ENCODE measurements around the gene TMEM59L. TPM values are rescaled to one million over a fixed set of nuclear protein-coding genes. Genes with fewer than 3 reads are reported as not detected.

TMEM59L gene
- total and polyA plus RNA-seq, 2 of the 13 experiments (the other 11 are each of a cell fraction or from before 2014, with no cell fraction given): 0.97 to 5.5 TPM

DNA sequence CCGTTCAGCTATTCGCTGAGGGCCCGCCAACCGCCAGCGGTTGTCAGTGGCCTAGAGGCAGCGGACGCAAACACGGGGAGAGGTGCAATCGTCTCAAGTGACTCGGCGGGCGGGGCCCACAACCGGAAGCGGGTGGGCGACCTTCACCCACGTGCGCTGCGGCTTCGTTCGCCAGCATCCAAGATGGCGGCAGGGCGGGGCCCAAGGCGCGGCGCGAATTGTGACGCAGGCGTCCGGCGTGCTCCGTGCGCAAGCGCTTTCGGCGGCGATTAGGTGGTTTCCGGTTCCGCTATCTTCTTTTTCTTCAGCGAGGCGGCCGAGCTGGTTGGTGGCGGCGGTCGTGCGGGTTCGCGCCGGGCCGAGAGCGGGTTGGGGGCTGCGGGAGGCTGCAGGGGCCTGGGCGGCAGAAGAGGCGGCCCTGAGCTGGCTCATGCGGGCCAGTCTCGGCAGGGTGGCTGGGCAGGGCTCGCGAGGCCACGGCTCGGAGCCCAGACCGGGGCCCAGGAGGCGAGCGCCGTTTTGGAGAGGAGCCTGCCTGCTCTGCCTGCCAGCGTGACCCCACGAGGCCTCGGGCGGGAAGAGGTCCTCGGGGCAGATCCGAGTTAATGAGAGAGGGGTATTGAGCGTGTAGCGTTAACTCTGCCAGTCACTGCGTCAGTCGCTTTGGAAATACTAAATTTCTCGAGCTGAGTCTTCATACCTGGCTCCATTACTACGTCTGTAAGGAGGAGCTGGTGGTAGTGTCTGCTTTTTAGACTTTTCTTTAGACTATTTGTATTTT lies 40.9 kb upstream of the TMEM59L start, which contains the start of gene UBA52 (continued):
- no peak; the same call in 1 of the 2 replicates for TF ChIP-seq KDM4B (CRISPR knock-in tag; IDR thresholded peaks at IDR 0.05)
- TF ChIP-seq NAIF1 (CRISPR knock-in tag; IDR thresholded peaks at IDR 0.05; ENCODE audit: borderline replicate concordance): no peak
- no peak for TF ChIP-seq ZEB1 (IDR thresholded peaks at IDR 0.05; ENCODE audit: insufficient replicate concordance, low read depth)
- TF ChIP-seq NCOA2 (CRISPR knock-in tag; IDR thresholded peaks at IDR 0.05): peak; percentile 68; the same call in 1 of the 2 replicates
- TF ChIP-seq ZNF121 (CRISPR knock-in tag; IDR thresholded peaks at IDR 0.05): 0 out of 2 replicates have a peak, but pooled peaks have one; percentile 43
- TF ChIP-seq TBX3 (IDR thresholded peaks at IDR 0.05; ENCODE audit: borderline replicate concordance): no peak
- TF ChIP-seq ONECUT2 (CRISPR knock-in tag; IDR thresholded peaks at IDR 0.05): no peak
- 0 out of 2 replicates have a peak, but pooled peaks have one; percentile 61 for TF ChIP-seq ZIK1 (CRISPR knock-in tag; IDR thresholded peaks at IDR 0.05; ENCODE audit: borderline replicate concordance, low read depth)
- TF ChIP-seq, protein P1, sequence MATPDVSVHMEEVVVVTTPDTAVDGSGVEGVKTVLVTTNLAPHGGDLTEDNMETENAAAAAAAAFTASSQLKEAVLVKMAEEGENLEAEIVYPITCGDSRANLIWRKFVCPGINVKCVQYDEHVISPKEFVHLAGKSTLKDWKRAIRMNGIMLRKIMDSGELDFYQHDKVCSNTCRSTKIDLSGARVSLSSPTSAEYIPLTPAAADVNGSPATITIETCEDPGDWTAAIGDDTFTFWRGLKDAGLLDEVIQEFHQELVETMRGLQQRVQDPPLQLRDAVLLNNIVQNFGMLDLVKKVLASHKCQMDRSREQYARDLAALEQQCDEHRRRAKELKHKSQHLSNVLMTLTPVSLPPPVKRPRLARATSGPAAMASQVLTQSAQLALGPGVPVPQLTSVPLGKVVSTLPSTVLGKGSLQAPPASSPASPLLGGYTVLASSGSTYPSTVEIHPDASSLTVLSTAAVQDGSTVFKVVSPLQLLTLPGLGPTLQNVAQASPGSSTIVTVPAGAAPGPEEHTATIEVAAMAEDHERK (CRISPR knock-in tag; IDR thresholded peaks at IDR 0.05; ENCODE audit: low read depth): peak; percentile 93
- no peak for TF ChIP-seq FOXM1 (CRISPR knock-in tag; IDR thresholded peaks at IDR 0.05)
- TF ChIP-seq ZNF570 (CRISPR knock-in tag; IDR thresholded peaks at IDR 0.05; ENCODE audit: borderline replicate concordance): no peak
- TF ChIP-seq KDM2A (CRISPR knock-in tag; IDR thresholded peaks at IDR 0.05; ENCODE audit: borderline replicate concordance, low read depth): peak; percentile 99
- TF ChIP-seq, protein P2, sequence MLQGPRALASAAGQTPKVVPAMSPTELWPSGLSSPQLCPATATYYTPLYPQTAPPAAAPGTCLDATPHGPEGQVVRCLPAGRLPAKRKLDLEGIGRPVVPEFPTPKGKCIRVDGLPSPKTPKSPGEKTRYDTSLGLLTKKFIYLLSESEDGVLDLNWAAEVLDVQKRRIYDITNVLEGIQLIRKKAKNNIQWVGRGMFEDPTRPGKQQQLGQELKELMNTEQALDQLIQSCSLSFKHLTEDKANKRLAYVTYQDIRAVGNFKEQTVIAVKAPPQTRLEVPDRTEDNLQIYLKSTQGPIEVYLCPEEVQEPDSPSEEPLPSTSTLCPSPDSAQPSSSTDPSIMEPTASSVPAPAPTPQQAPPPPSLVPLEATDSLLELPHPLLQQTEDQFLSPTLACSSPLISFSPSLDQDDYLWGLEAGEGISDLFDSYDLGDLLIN (CRISPR knock-in tag; IDR thresholded peaks at IDR 0.05; ENCODE audit: borderline replicate concordance): no peak
- TF ChIP-seq, protein P3, sequence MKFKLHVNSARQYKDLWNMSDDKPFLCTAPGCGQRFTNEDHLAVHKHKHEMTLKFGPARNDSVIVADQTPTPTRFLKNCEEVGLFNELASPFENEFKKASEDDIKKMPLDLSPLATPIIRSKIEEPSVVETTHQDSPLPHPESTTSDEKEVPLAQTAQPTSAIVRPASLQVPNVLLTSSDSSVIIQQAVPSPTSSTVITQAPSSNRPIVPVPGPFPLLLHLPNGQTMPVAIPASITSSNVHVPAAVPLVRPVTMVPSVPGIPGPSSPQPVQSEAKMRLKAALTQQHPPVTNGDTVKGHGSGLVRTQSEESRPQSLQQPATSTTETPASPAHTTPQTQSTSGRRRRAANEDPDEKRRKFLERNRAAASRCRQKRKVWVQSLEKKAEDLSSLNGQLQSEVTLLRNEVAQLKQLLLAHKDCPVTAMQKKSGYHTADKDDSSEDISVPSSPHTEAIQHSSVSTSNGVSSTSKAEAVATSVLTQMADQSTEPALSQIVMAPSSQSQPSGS (CRISPR knock-in tag; IDR thresholded peaks at IDR 0.05): peak; percentile 87
- TF ChIP-seq MXD4 (CRISPR knock-in tag; IDR thresholded peaks at IDR 0.05): peak; percentile 100
- no peak for TF ChIP-seq XBP1 (CRISPR knock-in tag; IDR thresholded peaks at IDR 0.05)
- TF ChIP-seq, protein P4, sequence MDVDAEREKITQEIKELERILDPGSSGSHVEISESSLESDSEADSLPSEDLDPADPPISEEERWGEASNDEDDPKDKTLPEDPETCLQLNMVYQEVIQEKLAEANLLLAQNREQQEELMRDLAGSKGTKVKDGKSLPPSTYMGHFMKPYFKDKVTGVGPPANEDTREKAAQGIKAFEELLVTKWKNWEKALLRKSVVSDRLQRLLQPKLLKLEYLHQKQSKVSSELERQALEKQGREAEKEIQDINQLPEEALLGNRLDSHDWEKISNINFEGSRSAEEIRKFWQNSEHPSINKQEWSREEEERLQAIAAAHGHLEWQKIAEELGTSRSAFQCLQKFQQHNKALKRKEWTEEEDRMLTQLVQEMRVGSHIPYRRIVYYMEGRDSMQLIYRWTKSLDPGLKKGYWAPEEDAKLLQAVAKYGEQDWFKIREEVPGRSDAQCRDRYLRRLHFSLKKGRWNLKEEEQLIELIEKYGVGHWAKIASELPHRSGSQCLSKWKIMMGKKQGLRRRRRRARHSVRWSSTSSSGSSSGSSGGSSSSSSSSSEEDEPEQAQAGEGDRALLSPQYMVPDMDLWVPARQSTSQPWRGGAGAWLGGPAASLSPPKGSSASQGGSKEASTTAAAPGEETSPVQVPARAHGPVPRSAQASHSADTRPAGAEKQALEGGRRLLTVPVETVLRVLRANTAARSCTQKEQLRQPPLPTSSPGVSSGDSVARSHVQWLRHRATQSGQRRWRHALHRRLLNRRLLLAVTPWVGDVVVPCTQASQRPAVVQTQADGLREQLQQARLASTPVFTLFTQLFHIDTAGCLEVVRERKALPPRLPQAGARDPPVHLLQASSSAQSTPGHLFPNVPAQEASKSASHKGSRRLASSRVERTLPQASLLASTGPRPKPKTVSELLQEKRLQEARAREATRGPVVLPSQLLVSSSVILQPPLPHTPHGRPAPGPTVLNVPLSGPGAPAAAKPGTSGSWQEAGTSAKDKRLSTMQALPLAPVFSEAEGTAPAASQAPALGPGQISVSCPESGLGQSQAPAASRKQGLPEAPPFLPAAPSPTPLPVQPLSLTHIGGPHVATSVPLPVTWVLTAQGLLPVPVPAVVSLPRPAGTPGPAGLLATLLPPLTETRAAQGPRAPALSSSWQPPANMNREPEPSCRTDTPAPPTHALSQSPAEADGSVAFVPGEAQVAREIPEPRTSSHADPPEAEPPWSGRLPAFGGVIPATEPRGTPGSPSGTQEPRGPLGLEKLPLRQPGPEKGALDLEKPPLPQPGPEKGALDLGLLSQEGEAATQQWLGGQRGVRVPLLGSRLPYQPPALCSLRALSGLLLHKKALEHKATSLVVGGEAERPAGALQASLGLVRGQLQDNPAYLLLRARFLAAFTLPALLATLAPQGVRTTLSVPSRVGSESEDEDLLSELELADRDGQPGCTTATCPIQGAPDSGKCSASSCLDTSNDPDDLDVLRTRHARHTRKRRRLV (CRISPR knock-in tag; IDR thresholded peaks at IDR 0.05): peak; percentile 76; the same call in 1 of the 2 replicates
